AG09319 (cell line): ENCODE measurements around the gene ELN.
"Not testable (repeated sequence)": the region's sequence is repeated elsewhere in the genome, so short reads cannot be mapped to it uniquely, and the experiment has no call there.

Experiments used
- DNase-seq: peaks from one replicate; pipeline ENCODE4 v3.0.0-alpha.2; 2010; ENCODE audit warnings: low read depth; ENCODE audit errors: extremely low read depth
- TF ChIP-seq, protein P1 (sequence below): IDR thresholded peaks from 2 replicates; pipeline ENCODE4 v1.5.1; 2011; ENCODE audit warnings: low read depth, mild to moderate bottlenecking, inconsistent platforms, low read length, moderate library complexity

ELN gene

DNA sequence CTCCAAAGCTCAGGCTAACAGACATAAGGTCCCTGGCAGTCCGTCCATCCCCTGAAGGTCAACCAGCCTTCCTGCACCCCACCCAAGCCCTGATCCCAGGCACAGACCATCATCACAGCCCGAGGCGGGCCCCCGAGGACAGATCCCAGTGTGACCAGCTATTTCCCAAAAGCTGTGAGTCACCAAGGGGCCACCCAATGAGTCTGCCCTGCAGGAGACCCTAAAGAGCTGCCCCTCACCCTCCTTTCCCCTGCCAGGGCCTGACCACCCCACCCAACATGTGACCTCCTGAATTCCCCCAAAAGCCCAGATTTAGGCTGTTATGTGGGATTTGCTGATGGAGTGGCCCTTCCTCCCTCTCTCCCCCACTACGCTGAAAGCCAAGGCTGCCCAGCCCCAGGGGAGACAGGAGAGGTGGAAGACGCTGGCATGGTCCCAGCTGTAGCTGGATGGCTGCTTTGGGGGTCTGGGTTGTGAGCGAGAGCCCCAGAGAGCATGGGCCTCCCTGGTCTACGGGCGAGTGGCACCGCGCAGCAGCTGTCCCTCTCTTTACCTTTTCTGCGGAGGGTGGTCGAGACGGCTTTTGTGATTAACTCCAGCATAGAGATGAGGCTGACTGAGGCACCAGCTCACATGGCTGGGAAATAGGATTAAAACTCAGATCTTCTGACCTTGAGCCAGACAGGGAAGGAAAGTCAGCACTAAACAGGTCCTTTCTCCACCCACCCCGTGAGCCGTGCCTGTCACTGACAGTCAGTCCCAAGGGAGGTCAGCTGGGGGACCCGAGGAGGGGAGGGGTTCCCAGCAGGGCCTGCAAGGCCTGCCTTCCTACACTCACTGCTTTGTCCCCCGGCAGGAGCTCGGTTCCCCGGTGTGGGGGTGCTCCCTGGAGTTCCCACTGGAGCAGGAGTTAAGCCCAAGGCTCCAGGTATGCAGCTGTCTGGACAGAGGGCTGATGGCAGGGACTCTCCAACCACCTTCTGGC, 16.7 kb downstream of the ELN start:
- no peak for DNase-seq
- TF ChIP-seq, protein P1, sequence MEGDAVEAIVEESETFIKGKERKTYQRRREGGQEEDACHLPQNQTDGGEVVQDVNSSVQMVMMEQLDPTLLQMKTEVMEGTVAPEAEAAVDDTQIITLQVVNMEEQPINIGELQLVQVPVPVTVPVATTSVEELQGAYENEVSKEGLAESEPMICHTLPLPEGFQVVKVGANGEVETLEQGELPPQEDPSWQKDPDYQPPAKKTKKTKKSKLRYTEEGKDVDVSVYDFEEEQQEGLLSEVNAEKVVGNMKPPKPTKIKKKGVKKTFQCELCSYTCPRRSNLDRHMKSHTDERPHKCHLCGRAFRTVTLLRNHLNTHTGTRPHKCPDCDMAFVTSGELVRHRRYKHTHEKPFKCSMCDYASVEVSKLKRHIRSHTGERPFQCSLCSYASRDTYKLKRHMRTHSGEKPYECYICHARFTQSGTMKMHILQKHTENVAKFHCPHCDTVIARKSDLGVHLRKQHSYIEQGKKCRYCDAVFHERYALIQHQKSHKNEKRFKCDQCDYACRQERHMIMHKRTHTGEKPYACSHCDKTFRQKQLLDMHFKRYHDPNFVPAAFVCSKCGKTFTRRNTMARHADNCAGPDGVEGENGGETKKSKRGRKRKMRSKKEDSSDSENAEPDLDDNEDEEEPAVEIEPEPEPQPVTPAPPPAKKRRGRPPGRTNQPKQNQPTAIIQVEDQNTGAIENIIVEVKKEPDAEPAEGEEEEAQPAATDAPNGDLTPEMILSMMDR: no peak

DNA sequence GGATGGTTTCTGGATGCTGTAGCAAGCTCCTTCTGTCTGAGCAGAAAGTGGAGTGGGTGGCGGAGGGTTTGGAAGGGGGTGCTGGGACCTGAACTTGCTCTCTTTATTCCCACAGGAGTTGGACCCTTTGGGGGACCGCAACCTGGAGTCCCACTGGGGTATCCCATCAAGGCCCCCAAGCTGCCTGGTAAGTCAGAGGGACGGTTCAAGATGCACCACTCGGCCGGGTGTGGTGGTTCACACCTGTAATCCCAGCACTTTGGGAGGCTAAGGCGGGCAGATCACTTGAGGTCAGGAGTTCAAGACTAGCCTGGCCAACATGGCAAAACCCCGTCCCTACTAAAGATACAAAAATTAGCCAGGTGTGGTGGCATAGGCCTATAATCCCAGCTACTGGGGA, 18.6 kb downstream of the ELN start:
- DNase-seq: not testable (repeated sequence)

DNA sequence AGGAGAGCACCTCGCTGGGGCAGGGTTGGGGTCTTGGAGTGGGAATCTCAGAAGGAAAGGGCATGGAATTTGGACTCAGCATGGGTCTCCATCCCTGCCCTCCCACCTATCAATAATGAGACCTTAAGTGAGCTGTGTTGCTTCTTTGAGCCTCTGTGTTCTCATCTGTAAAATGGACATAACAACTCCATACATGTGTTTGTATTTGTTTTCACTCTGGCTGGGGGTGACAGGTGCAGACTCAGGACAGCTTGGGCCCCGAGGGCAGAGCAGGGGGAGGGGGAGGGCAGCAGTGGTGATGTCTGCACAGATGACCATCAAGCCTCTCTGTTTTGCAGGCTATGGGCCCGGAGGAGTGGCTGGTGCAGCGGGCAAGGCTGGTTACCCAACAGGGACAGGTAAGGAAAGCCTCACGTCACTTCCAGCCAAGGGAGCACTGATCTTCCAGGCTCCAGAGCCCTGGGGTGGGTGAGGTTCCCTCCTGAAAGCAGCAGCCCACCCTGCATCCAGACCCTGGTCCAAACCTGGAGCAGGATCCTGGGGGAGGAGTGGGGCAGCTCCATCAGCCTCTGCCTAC, 19.9 kb downstream of the ELN start:
- TF ChIP-seq, protein P1: no peak
- DNase-seq: no peak

DNA sequence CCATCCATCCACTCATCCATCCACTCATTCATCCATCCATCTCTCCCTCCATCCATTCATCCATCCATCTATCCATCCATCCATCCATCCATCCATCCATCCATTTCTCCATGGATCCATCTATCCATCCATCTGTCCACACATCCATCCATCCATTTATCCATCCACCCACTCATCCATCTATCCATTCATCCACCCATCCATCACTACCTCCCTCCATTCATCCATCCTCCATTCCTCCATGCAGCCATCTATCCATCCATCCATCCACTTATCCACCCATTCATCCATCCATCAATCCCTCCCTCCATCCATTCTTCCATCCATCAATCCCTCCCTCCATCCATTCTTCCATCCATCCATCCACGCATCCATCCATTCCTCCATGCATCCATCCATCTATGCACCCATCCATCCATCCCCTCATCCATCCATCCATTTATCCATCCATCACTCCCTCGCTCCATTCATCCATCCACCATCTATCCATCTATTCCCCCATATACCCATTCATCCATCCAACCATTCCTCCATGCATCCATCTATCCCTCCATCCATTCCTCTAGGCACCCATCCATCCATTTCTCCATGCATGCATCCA, 21.1 kb downstream of the ELN start:
- TF ChIP-seq, protein P1: no peak
- DNase-seq: no peak

DNA sequence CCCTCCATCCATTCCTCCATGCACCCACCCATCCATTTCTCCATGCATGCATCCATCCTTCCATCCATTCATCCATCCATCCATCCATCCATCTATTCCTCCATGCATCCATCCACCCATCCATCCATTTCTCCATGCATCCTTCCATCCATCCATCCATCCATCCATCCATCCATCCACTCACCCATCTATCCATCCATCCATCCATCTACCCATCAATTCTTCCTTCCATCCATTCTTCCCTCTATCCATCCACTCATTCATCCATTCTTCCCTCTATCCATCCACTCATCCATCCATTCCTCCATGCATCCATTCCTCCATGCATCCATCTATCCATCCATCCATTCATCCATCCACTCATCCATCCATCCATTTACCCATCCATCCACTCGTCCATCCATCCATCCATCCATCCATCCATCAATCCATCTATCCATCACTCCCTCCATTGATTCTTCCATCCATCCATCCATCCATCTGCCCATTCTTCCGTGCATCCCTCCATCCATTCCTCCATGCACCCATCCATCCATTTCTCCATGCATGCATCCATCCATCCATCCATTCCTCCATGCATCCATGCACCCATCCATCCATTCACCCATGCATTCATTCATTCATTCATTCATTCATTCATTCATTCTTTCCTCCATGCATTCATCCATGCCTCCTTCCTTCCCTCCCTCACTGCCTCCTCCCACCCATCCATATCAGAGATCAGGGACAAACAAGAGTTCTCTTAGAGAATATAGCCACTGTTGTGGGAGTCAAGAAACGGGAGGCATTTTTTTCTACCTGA, 22.2 kb downstream of the ELN start:
- TF ChIP-seq, protein P1: no peak
- DNase-seq: no peak

DNA sequence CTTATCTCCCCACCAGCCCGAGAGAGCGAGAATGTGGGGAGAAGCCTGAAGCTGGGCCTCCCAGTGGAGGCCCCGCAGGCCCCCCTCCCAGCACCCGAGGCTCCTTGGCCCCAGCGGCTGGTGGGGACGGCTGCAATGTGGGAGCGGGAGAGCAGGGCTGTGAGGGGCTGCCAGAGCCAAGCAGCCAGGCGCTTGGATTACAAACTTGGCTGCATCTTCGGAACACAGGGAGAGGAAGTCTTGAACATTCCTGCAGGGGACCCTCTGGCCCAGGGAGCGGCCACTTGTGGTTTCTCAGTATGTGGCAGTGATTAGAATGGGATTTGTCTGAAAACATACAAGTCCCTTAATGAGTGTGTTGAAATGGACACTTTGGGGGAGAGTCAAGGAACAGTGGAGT, 23.2 kb downstream of the ELN start:
- DNase-seq: no peak
- TF ChIP-seq, protein P1: no peak

DNA sequence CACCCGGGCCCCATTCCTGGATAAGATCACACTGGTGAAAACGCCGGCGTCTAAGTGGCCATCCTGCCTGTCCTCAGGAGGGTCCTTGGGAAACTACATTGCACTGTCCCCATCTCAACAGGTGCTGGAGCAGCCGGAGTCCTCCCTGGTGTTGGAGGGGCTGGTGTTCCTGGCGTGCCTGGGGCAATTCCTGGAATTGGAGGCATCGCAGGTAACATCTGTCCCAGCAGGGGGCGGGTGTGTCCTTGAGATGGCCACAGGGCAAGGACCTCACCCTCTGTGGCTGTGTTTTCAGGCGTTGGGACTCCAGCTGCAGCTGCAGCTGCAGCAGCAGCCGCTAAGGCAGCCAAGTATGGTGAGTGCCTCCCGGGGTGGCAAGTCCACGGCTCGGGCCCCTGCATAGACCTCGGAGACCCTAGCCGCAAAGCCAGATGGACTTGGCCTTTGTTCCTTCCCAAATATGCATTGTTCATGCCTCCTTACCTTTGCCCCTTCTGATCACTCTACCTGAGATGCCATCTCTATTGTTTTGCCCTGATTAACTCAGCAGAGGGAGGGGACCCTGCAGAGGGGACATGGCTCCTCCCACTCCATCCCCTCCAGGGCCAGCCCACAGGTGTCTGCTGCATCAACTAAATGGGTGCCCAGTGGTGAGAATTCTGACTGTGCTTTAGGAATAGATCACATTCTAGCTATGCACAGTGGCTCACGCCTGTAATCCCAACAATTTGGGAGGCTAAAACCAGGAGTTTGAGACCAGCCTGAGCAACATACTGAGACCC, 23.8 kb downstream of the ELN start:
- no peak for DNase-seq
- TF ChIP-seq, protein P1: peak; percentile 25
